Lung (tissue), 12 donors: ENCODE data around the gene GEMIN2. TPM values are rescaled to one million over a fixed set of nuclear protein-coding genes. Genes with fewer than 3 reads are reported as not detected.

Experiments
- ATAC-seq: fragments of 200-7000 bp; cut with Tn5 transposase; one replicate; pipeline ENCODE4 v1.9.1; 2020; ENCODE audit warnings: moderate number of reproducible peaks; ENCODE audit not compliant: insufficient read depth, low FRiP score
- DNase-seq, 3 donors: peaks; one replicate each; pipeline ENCODE4 v3.0.0-alpha.2; 2013 to 2017
- H3K27ac ChIP-seq, 2 donors: one replicate each; pipeline ENCODE4 v1.5.1; 2013; ENCODE audit warnings: mild to moderate bottlenecking in 2 of 2, moderate library complexity in 2 of 2, control low read depth in 1 of 2, inconsistent platforms in 1 of 2, low read depth in 1 of 2, low read length in 1 of 2
- H3K27me3 ChIP-seq, 3 donors: one replicate each; pipeline ENCODE4 v1.5.1; 2013; ENCODE audit warnings: low read length in 2 of 3; ENCODE audit not compliant: control insufficient read depth in 3 of 3, insufficient read depth in 3 of 3
- H3K36me3 ChIP-seq, 4 donors: one replicate each; pipeline ENCODE4 v1.5.1; 2013; ENCODE audit warnings: low read length in 4 of 4, mild to moderate bottlenecking in 1 of 4, moderate library complexity in 1 of 4; ENCODE audit not compliant: control insufficient read depth in 4 of 4, insufficient read depth in 4 of 4
- H3K4me1 ChIP-seq, 5 donors: one replicate each; pipeline ENCODE4 v1.5.1; 2013; ENCODE audit warnings: low read length in 5 of 5, mild to moderate bottlenecking in 2 of 5, moderate library complexity in 1 of 5; ENCODE audit not compliant: control insufficient read depth in 5 of 5, insufficient read depth in 5 of 5
- H3K4me3 ChIP-seq: one replicate; pipeline ENCODE4 v1.5.1; 2013; ENCODE audit warnings: mild to moderate bottlenecking, control low read depth, moderate library complexity
- H3K9ac ChIP-seq, 2 donors: one replicate each; pipeline ENCODE4 v1.5.1; 2013; ENCODE audit warnings: low read length in 2 of 2, control low read depth in 1 of 2; ENCODE audit not compliant: insufficient read depth in 1 of 2
- H3K9me3 ChIP-seq, 4 donors: one replicate each; pipeline ENCODE4 v1.5.1; 2013; ENCODE audit warnings: low read length in 3 of 4, mild to moderate bottlenecking in 1 of 4, moderate library complexity in 1 of 4; ENCODE audit not compliant: control insufficient read depth in 4 of 4, insufficient read depth in 3 of 4
- CTCF ChIP-seq: IDR thresholded peaks from 2 replicates; pipeline ENCODE4 v1.5.1; 2012; ENCODE audit warnings: mild to moderate bottlenecking; ENCODE audit errors: control extremely low read depth, extremely low read depth
- WGBS, 2 donors: extraction: QIAGEN DNeasy Blood & Tissue Kit; methylation state at CpG; one replicate each; pipeline ENCODE4 v1.1.7; 2013; 5-methylcytosine and 5-hydroxymethylcytosine counted together
- polyA plus RNA-seq, 2 donors: library from polyadenylated mRNA; stranded (reverse); fragments of 200-250 nt; gene quantifications; one replicate each; pipeline ENCODE4 v1.2.1, GENCODE V29; 2013
- total RNA-seq, 2 donors: library from RNA; depleted of rRNA in 1 of 2; stranded (reverse); fragments of >200 nt in 1 of 2; gene quantifications; one replicate each; pipeline ENCODE4 v1.2.1, GENCODE V29; 2014 to 2021
- donor health status: control.
- donor health status: control.
- donor health status: Bipolar disorder and iron deficiency.
- donor health status: healthy.
- donor health status: DM: yes; HTN: yes; CAD: no.

The GEMIN2 gene
- total and polyA plus RNA-seq, 4 donors, result 7.3 to 19.8 (median 9.8) TPM

GRCh38 chr14:39087493-39087892, 26.6 kb upstream of the GEMIN2 start:
- 97 to 99% methylated on average over 2 of the region's 2 CpGs for WGBS, 2 donors

GRCh38 chr14:39090548-39091111, 23.5 kb upstream of the GEMIN2 start:
- no peak overlapping the region for H3K27ac ChIP-seq
- no peaks in the 10 kb centered on the region for H3K27me3 ChIP-seq
- H3K9ac ChIP-seq, result no peak overlapping the region
- ATAC-seq, result no peak
- no peaks in the 10 kb centered on the region for H3K9me3 ChIP-seq
- no peaks in the 10 kb centered on the region for H3K4me1 ChIP-seq
- WGBS, 2 donors, result 95 to 97% methylated on average over 4 of the region's 4 CpGs
- peaks cover 17 to 48% (median 23%) of the 10 kb centered on the region in 4 donors for H3K36me3 ChIP-seq
- no peak overlapping the region for H3K4me3 ChIP-seq
- DNase-seq, result no peak
- TF ChIP-seq CTCF, result no peak

More at GRCh38 chr14:39087493-39087892, 26.6 kb upstream of the GEMIN2 start:
- Histone ChIP-seq H3K9ac (no peak overlapping the region), H3K9me3 (no peaks in the 10 kb centered on the region), H3K27me3 (no peaks in the 10 kb centered on the region), H3K4me1 (no peaks in the 10 kb centered on the region), H3K27ac (no peak overlapping the region), H3K36me3 (peaks cover 23 to 50% (median 32%) of the 10 kb centered on the region in 4 donors), H3K4me3 (no peak overlapping the region)
- no peak for TF ChIP-seq CTCF
- ATAC-seq (no peak), DNase-seq (no peak)

- Histone ChIP-seq H3K27ac (no peak overlapping the region), H3K9ac (no peak overlapping the region), H3K27me3 (no peaks in the 10 kb centered on the region), H3K4me1 (no peaks in the 10 kb centered on the region), H3K36me3 (peaks cover 13 to 40% (median 20%) of the 10 kb centered on the region in 4 donors), H3K9me3 (no peaks in the 10 kb centered on the region), H3K4me3 (no peak overlapping the region)
- no peak for TF ChIP-seq CTCF
- no peak for ATAC-seq
- no peak for DNase-seq
- 89 to 98% methylated on average over 1 of the region's 1 CpG for WGBS, 2 donors
Observed at GRCh38 chr14:39091716-39092115, 22.4 kb upstream of the GEMIN2 start.

GRCh38 chr14:39094515-39094914, 19.6 kb upstream of the GEMIN2 start:
- H3K9me3 ChIP-seq, result no peaks in the 10 kb centered on the region
- TF ChIP-seq CTCF, result no peak
- no peak overlapping the region for H3K4me3 ChIP-seq
- ATAC-seq, result no peak
- 94 to 98% methylated on average over 3 of the region's 3 CpGs for WGBS, 2 donors
- no peaks in the 10 kb centered on the region for H3K27me3 ChIP-seq
- H3K9ac ChIP-seq, result no peak overlapping the region
- no peak for DNase-seq
- no peak overlapping the region for H3K27ac ChIP-seq
- peaks cover 10 to 35% (median 18%) of the 10 kb centered on the region in 4 donors for H3K36me3 ChIP-seq
- peaks cover 0 to 6% (median 0%) of the 10 kb centered on the region in 5 donors for H3K4me1 ChIP-seq
